ENCODE measurements around the gene ARHGAP32.

Gene ARHGAP32

GRCh38 chr11:128934926-128935325, 257.2 kb downstream of the ARHGAP32 start:
- TF ChIP-seq ZNF8 (CRISPR knock-in tag; IDR thresholded peaks at IDR 0.05) = no peak
- no peak for TF ChIP-seq ZFP30 (CRISPR knock-in tag; IDR thresholded peaks at IDR 0.05)
- no peak for TF ChIP-seq TOX (CRISPR knock-in tag; IDR thresholded peaks at IDR 0.05; ENCODE audit: borderline replicate concordance)
- no peak for TF ChIP-seq BACH2 (CRISPR knock-in tag; IDR thresholded peaks at IDR 0.05; ENCODE audit: borderline replicate concordance)
- TF ChIP-seq ESRRG (CRISPR knock-in tag; IDR thresholded peaks at IDR 0.05) = no peak

GRCh38 chr11:128934351-128934750, 257.8 kb downstream of the ARHGAP32 start:
- no peak for TF ChIP-seq TCF4 (CRISPR knock-in tag; IDR thresholded peaks at IDR 0.05; ENCODE audit: borderline replicate concordance)
- TF ChIP-seq POU6F1 (CRISPR knock-in tag; IDR thresholded peaks at IDR 0.05; ENCODE audit: borderline replicate concordance, low read depth) = no peak
- TF ChIP-seq ZFP30 (CRISPR knock-in tag; IDR thresholded peaks at IDR 0.05) = no peak
- no peak for TF ChIP-seq GLIS3 (CRISPR knock-in tag; IDR thresholded peaks at IDR 0.05)
- no peak for TF ChIP-seq ZNF8 (CRISPR knock-in tag; IDR thresholded peaks at IDR 0.05)
- no peak for TF ChIP-seq OSR1 (CRISPR knock-in tag; IDR thresholded peaks at IDR 0.05)
- no peak for TF ChIP-seq PPARA (CRISPR knock-in tag; IDR thresholded peaks at IDR 0.05; ENCODE audit: borderline replicate concordance)
- no peak for TF ChIP-seq RARB (CRISPR knock-in tag; IDR thresholded peaks at IDR 0.05)
- TF ChIP-seq ZFP3 (CRISPR knock-in tag; IDR thresholded peaks at IDR 0.05) = no peak
- TF ChIP-seq ZC3H10 (CRISPR knock-in tag; IDR thresholded peaks at IDR 0.05) = no peak
- no peak for TF ChIP-seq ARNTL (CRISPR knock-in tag; IDR thresholded peaks at IDR 0.05; ENCODE audit: borderline replicate concordance, low read depth)
- no peak for TF ChIP-seq ZNF70 (CRISPR knock-in tag; IDR thresholded peaks at IDR 0.05)
- no peak for TF ChIP-seq SNAI2 (CRISPR knock-in tag; IDR thresholded peaks at IDR 0.05)
- TF ChIP-seq TSHZ2 (CRISPR knock-in tag; IDR thresholded peaks at IDR 0.05) = no peak
- TF ChIP-seq TOX (CRISPR knock-in tag; IDR thresholded peaks at IDR 0.05; ENCODE audit: borderline replicate concordance) = no peak
- no peak for TF ChIP-seq CSDC2 (CRISPR knock-in tag; IDR thresholded peaks at IDR 0.05)
- ATAC-seq = no peak

More at GRCh38 chr11:128934926-128935325, 257.2 kb downstream of the ARHGAP32 start:
- ATAC-seq = no peak

- TF ChIP-seq TCF4 (CRISPR knock-in tag; IDR thresholded peaks at IDR 0.05; ENCODE audit: borderline replicate concordance) (peak; percentile 25; the same call in 1 of the 2 replicates), ISL1 (CRISPR knock-in tag; IDR thresholded peaks at IDR 0.05) (no peak)
- ATAC-seq = no peak
These were observed 258.5 kb downstream of the ARHGAP32 start for GRCh38 chr11:128933481-128934178.

DNA sequence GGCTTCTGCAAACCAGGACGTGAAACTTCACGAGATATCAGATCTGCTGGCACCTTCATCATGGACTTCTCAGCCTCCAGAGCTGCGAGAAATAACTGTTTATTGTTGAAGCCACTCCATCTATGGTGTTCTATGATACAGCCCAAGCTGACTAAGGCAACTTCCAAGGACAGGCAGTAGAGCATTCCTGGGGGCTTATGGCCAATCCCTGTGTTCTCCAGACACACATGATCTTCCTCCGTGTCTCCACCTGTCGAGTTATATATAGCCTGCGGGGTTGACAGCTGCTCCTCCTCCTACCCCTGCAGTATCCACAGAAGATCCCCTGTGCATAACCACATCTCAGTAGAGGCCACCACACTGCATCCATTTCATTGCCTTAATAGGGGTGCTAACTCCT, 260.5 kb downstream of the ARHGAP32 start:
- TF ChIP-seq TCF4 (CRISPR knock-in tag; IDR thresholded peaks at IDR 0.05; ENCODE audit: borderline replicate concordance) (no peak), CREB5 (CRISPR knock-in tag; IDR thresholded peaks at IDR 0.05; ENCODE audit: low read depth) (no peak), CSRNP3 (CRISPR knock-in tag; IDR thresholded peaks at IDR 0.05) (no peak), PATZ1 (CRISPR knock-in tag; IDR thresholded peaks at IDR 0.05; ENCODE audit: borderline replicate concordance) (no peak), CSDC2 (CRISPR knock-in tag; IDR thresholded peaks at IDR 0.05) (no peak), ZC3H10 (CRISPR knock-in tag; IDR thresholded peaks at IDR 0.05) (no peak), ZFP3 (CRISPR knock-in tag; IDR thresholded peaks at IDR 0.05) (no peak), ZNF565 (CRISPR knock-in tag; conservative IDR thresholded peaks at IDR 0.05; ENCODE audit: low read depth) (no peak), RARB (CRISPR knock-in tag; IDR thresholded peaks at IDR 0.05) (no peak), ARNTL (CRISPR knock-in tag; IDR thresholded peaks at IDR 0.05; ENCODE audit: borderline replicate concordance, low read depth) (no peak), SNAI2 (CRISPR knock-in tag; IDR thresholded peaks at IDR 0.05) (no peak), GLIS3 (CRISPR knock-in tag; IDR thresholded peaks at IDR 0.05) (no peak), ISL1 (CRISPR knock-in tag; IDR thresholded peaks at IDR 0.05) (no peak), TSHZ2 (CRISPR knock-in tag; IDR thresholded peaks at IDR 0.05) (no peak), OSR1 (CRISPR knock-in tag; IDR thresholded peaks at IDR 0.05) (no peak), ZNF8 (CRISPR knock-in tag; IDR thresholded peaks at IDR 0.05) (no peak)
- ATAC-seq = no peak
